Measurements from ENCODE around the gene PDE8A. TPM values are rescaled to one million over a fixed set of nuclear protein-coding genes. Genes with fewer than 3 reads are reported as not detected.
A peak's percentile ranks its signal among the peaks of the same experiment; 100 is the strongest.

Gene PDE8A
- total and polyA plus RNA-seq, 10 of the 15 experiments (the other 5 are each of a cell fraction or from before 2014, with no cell fraction given), result 6.7 to 69.2 (median 27.2) TPM

GRCh38 chr15:85014932-85015331 lies 33.3 kb downstream of the PDE8A start:
- Histone ChIP-seq H3K79me2 (ENCODE audit: control insufficient read depth, insufficient read depth, low read length) (peaks cover 50% of the 10 kb centered on the region), H2AFZ (ENCODE audit: control insufficient read depth, low read depth, low read length) (no peak overlapping the region), H3K9me3 (replicated peaks; ENCODE audit: control insufficient read depth, insufficient read depth, low read length) (peaks cover 1% of the 10 kb centered on the region; the same call in 2 of the 3 replicates), H3K27ac (ENCODE audit: control insufficient read depth, insufficient read depth) (no peak overlapping the region), H3K4me3 (no peak overlapping the region), H3K4me2 (ENCODE audit: control insufficient read depth, insufficient read depth) (peak overlapping the region; percentile 55), H3K9ac (ENCODE audit: control insufficient read depth, insufficient read depth, low read length) (no peak overlapping the region), H3K4me1 (ENCODE audit: control insufficient read depth, insufficient read depth, low read length) (peaks cover 38% of the 10 kb centered on the region), H4K20me1 (ENCODE audit: control insufficient read depth, insufficient read depth) (no peaks in the 10 kb centered on the region), H3K27me3 (replicated peaks in 1 of 2; ENCODE audit: control insufficient read depth in 2 of 2, insufficient read depth in 2 of 2, low read length in 1 of 2) (no peaks in the 10 kb centered on the region), H3K36me3 (ENCODE audit: control insufficient read depth in 2 of 2, insufficient read depth in 2 of 2, low read length in 1 of 2) (no peaks in the 10 kb centered on the region)
- peak; percentile 78; the same call in 1 of the 2 replicates for TF ChIP-seq MEF2A (IDR thresholded peaks at IDR 0.05; ENCODE audit: insufficient read depth, low read depth, low read length)
- peak; percentile 62 for TF ChIP-seq MEF2B (IDR thresholded peaks at IDR 0.05; ENCODE audit: partially characterized antibody, poor library complexity, severe bottlenecking)
- no peak for TF ChIP-seq ZNF274 (IDR thresholded peaks at IDR 0.05; ENCODE audit: insufficient read depth, insufficient read length)
- TF ChIP-seq, protein P1, sequence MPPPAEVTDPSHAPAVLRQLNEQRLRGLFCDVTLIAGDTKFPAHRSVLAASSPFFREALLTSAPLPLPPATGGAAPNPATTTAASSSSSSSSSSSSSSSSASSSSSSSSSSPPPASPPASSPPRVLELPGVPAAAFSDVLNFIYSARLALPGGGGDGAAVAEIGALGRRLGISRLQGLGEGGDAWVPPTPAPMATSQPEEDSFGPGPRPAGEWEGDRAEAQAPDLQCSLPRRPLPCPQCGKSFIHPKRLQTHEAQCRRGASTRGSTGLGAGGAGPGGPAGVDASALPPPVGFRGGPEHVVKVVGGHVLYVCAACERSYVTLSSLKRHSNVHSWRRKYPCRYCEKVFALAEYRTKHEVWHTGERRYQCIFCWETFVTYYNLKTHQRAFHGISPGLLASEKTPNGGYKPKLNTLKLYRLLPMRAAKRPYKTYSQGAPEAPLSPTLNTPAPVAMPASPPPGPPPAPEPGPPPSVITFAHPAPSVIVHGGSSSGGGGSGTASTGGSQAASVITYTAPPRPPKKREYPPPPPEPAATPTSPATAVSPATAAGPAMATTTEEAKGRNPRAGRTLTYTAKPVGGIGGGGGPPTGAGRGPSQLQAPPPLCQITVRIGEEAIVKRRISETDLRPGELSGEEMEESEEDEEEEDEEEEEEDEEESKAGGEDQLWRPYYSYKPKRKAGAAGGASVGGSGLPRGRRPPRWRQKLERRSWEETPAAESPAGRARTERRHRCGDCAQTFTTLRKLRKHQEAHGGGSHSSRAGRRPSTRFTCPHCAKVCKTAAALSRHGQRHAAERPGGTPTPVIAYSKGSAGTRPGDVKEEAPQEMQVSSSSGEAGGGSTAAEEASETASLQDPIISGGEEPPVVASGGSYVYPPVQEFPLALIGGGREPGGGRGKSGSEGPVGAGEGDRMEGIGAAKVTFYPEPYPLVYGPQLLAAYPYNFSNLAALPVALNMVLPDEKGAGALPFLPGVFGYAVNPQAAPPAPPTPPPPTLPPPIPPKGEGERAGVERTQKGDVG (CRISPR knock-in tag; IDR thresholded peaks at IDR 0.05), result no peak
- TF ChIP-seq ATF7 (IDR thresholded peaks at IDR 0.05; ENCODE audit: low read depth), result no peak
- ChIA-PET RAD21 (ENCODE audit: unreplicated experiment) (interaction anchor here (0.6 to 1.2 kb wide), 4 partner anchors 15 to 298 kb away, joined by 3 to 4 read pairs (median 3); no protein-coding TSS in a partner anchor), SMC1A (ENCODE audit: uncharacterized antibody, unreplicated experiment) (interaction anchor here (0.6 to 3.0 kb wide), 6 partner anchors 9 to 27 kb away, joined by 3 to 17 read pairs (median 6); no protein-coding TSS in a partner anchor), POLR2A (no interaction called here), CTCF (interaction anchor here (0.7 to 1.4 kb wide), 5 partner anchors 9 to 30 kb away, joined by 3 to 7 read pairs (median 3); no protein-coding TSS in a partner anchor)
- 34% methylated on average over 6 of the region's 6 CpGs for WGBS (ENCODE audit: insufficient coverage, insufficient replicate concordance, low lambda C conversion rate, missing lambda C conversion rate)
- intact Hi-C loops (cut with micrococcal nuclease; ENCODE audit: unreplicated experiment), result no loop called here
- ATAC-seq (no peak), FAIRE-seq (no peak), DNase-seq (ENCODE audit: low read depth, low spot score) (no peak)
- no TSS peak for BruUV-seq (replicated peaks)
- in situ Hi-C loops (cut with MboI), result no loop called here
